Sigmoid colon (tissue), 7 donors: ENCODE results near the gene RRP1B. TPM values are rescaled to one million over a fixed set of nuclear protein-coding genes. Genes with fewer than 3 reads are reported as not detected.

Source experiments
- DNase-seq: peaks from one replicate; pipeline ENCODE4 v3.0.0-alpha.2; 2019
- H3K27ac ChIP-seq, 4 donors: fragments of 200-600 bp; sonication (generic); one replicate each; pipeline ENCODE4 v1.5.1; 2016 to 2019; ENCODE audit warnings: mild to moderate bottlenecking in 1 of 4
- H3K27me3 ChIP-seq, 3 donors: fragments of 200-600 bp; sonication (generic); one replicate each; pipeline ENCODE4 v1.5.1; 2019; ENCODE audit warnings: mild to moderate bottlenecking in 1 of 3
- H3K36me3 ChIP-seq, 4 donors: fragments of 200-600 bp; sonication (generic); one replicate each; pipeline ENCODE4 v1.5.1; 2016 to 2019
- H3K4me1 ChIP-seq, 4 donors: fragments of 200-600 bp; sonication (generic); one replicate each; pipeline ENCODE4 v1.5.1; 2017 to 2019
- H3K4me3 ChIP-seq, 4 donors: fragments of 200-600 bp; sonication (generic); one replicate each; pipeline ENCODE4 v1.5.1; 2017 to 2019; ENCODE audit warnings: mild to moderate bottlenecking in 2 of 4, moderate library complexity in 1 of 4
- H3K9me3 ChIP-seq, 4 donors: fragments of 200-600 bp in 3 of 4; sonication (generic) in 3 of 4; one replicate each; pipeline versions ENCODE4 v1.5.1 to v1.6.1; 2013 to 2019
- EP300 ChIP-seq, 4 donors: sonication (generic); formaldehyde crosslinking; IDR thresholded peaks; one replicate each; pipeline ENCODE4 v1.6.1; 2017; ENCODE audit warnings: antibody characterized with exemption in 4 of 4
- POLR2A ChIP-seq, 2 donors: fragments of 450-650 bp; IDR thresholded peaks; one replicate each; pipeline ENCODE4 v1.6.1; 2016; ENCODE audit warnings: antibody characterized with exemption in 2 of 2, mild to moderate bottlenecking in 2 of 2, moderate library complexity in 2 of 2
- POLR2AphosphoS5 ChIP-seq, 4 donors: sonication (generic); formaldehyde crosslinking; IDR thresholded peaks; one replicate each; pipeline ENCODE4 v1.6.1; 2017; ENCODE audit warnings: antibody characterized with exemption in 4 of 4
- WGBS, 2 donors: extraction: QIAGEN DNeasy Blood & Tissue Kit; methylation state at CpG; one replicate each; pipeline ENCODE4 v1.1.7; 2013; 5-methylcytosine and 5-hydroxymethylcytosine counted together
- intact Hi-C: fragments of 100-400 bp; cut with DNase I; formaldehyde crosslinking; loops from one replicate; pipeline ENCODE4 v1.15.1; 2023
- polyA plus RNA-seq, 3 donors: library from polyadenylated mRNA; stranded (reverse); fragments of 200-250 nt; gene quantifications; one replicate each; pipeline ENCODE4 v1.2.3, GENCODE V29; 2013
- total RNA-seq, 4 donors: library from RNA; depleted of rRNA; stranded (reverse); fragments of >200 nt; gene quantifications; one replicate each; pipeline ENCODE4 v1.1.0, GENCODE V29; 2016
- TF ChIP-seq, protein P1 (sequence below), 4 experiments: fragments of 450-650 bp in 3 of 4; fragments of 200-600 bp in 1 of 4; IDR thresholded peaks; one replicate each; pipeline ENCODE4 v1.5.1; 2016 to 2019; ENCODE audit warnings: antibody characterized with exemption in 4 of 4, mild to moderate bottlenecking in 3 of 4, moderate library complexity in 2 of 4
- donor health status: healthy with polysubstance abuse.
- donor health status: Bipolar disorder and iron deficiency.
- donor health status: healthy.

The RRP1B gene
- total and polyA plus RNA-seq, 7 donors = 3.5 to 20.5 (median 15.2) TPM

DNA sequence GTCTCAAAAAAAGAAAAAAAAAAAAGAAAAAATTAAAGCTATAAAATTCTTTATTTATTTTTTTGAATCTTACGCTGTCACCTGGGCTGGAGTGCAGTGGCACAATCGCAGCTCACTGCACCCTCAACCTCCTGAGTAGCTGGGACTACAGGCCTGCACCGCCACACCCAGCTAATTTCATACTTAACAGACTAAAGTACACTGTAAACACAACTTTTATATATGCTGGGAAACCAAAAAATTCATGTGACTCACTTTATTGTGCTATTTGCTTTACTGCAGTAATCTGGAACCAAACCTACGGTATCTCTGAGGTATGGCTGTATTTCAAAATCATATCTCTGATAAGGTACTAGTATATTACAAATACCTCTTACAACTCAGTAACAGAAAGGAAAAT lies 40.4 kb upstream of the RRP1B start:
- H3K9me3 ChIP-seq = peaks cover 0 to 5% (median 2%) of the 10 kb centered on the region in 4 donors
- intact Hi-C loops = no loop called here
- H3K27ac ChIP-seq = no peak overlapping the region
- H3K27me3 ChIP-seq = no peaks in the 10 kb centered on the region
- 21 to 71% methylated on average over 4 of the region's 4 CpGs for WGBS, 2 donors
- H3K36me3 ChIP-seq = no peaks in the 10 kb centered on the region
- no peak for TF ChIP-seq POLR2A (IDR thresholded peaks at IDR 0.05)
- TF ChIP-seq EP300 (IDR thresholded peaks at IDR 0.05) = no peak
- TF ChIP-seq, protein P1, sequence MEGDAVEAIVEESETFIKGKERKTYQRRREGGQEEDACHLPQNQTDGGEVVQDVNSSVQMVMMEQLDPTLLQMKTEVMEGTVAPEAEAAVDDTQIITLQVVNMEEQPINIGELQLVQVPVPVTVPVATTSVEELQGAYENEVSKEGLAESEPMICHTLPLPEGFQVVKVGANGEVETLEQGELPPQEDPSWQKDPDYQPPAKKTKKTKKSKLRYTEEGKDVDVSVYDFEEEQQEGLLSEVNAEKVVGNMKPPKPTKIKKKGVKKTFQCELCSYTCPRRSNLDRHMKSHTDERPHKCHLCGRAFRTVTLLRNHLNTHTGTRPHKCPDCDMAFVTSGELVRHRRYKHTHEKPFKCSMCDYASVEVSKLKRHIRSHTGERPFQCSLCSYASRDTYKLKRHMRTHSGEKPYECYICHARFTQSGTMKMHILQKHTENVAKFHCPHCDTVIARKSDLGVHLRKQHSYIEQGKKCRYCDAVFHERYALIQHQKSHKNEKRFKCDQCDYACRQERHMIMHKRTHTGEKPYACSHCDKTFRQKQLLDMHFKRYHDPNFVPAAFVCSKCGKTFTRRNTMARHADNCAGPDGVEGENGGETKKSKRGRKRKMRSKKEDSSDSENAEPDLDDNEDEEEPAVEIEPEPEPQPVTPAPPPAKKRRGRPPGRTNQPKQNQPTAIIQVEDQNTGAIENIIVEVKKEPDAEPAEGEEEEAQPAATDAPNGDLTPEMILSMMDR (IDR thresholded peaks at IDR 0.05) = no peak
- no peak for TF ChIP-seq POLR2AphosphoS5 (IDR thresholded peaks at IDR 0.05)
- no peak overlapping the region for H3K4me3 ChIP-seq
- H3K4me1 ChIP-seq = no peaks in the 10 kb centered on the region
- DNase-seq = no peak

DNA sequence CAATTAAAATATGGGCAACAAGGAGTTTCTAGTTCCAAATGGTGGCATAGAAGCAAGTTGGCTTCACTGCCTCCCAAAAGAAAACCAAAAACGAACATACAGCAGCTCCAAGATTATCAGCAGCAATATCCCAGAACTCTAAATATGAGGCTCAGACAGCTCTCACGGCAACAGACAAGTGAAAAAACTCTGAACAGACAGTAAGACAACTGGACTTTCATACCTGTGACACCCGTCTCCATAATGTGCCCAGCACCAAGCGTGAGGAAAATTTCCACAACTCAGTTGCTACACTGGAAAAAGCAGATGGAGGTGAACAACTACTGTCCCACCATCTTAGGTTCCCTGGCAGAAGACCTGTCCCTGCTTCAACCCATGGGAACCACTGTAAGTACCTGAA lies 40.0 kb upstream of the RRP1B start:
- TF ChIP-seq POLR2A (IDR thresholded peaks at IDR 0.05) (no peak), EP300 (IDR thresholded peaks at IDR 0.05) (no peak), POLR2AphosphoS5 (IDR thresholded peaks at IDR 0.05) (no peak)
- TF ChIP-seq, protein P1 (IDR thresholded peaks at IDR 0.05) = no peak

DNA sequence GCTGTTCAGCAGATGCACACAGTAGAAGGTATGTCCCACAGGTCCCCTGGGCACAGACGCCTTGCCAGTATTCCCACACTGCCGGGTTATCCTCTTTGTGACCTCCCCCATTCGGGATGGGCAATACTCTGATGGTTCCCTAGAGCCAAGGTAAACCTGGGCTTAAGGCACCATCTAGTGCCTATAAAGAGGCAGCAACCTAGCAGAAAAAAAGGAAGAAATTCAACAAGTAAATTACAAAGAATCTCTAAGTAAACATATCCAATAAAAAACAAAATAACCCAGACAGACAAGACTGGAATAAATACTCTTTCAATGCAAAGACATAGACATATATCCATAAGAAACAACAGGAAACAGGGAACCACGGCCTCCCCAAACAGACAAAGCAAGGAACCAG lies 39.5 kb upstream of the RRP1B start:
- WGBS, 2 donors = 62 to 89% methylated on average over 4 of the region's 4 CpGs
- H3K36me3 ChIP-seq = no peaks in the 10 kb centered on the region
- TF ChIP-seq EP300 (IDR thresholded peaks at IDR 0.05) = no peak
- TF ChIP-seq POLR2AphosphoS5 (IDR thresholded peaks at IDR 0.05) = no peak
- TF ChIP-seq POLR2A (IDR thresholded peaks at IDR 0.05) = no peak
- TF ChIP-seq, protein P1 (IDR thresholded peaks at IDR 0.05) = no peak

More for the DNA sequence above, 40.0 kb upstream of the RRP1B start:
- WGBS, 2 donors = 23 to 73% methylated on average over 4 of the region's 4 CpGs
- no peak for DNase-seq
- H3K4me3 ChIP-seq = no peak overlapping the region
- no peak overlapping the region for H3K27ac ChIP-seq
- intact Hi-C loops = no loop called here
- no peaks in the 10 kb centered on the region for H3K4me1 ChIP-seq
- H3K36me3 ChIP-seq = no peaks in the 10 kb centered on the region
- peaks cover 0 to 5% (median 2%) of the 10 kb centered on the region in 4 donors for H3K9me3 ChIP-seq
- H3K27me3 ChIP-seq = no peaks in the 10 kb centered on the region

DNA sequence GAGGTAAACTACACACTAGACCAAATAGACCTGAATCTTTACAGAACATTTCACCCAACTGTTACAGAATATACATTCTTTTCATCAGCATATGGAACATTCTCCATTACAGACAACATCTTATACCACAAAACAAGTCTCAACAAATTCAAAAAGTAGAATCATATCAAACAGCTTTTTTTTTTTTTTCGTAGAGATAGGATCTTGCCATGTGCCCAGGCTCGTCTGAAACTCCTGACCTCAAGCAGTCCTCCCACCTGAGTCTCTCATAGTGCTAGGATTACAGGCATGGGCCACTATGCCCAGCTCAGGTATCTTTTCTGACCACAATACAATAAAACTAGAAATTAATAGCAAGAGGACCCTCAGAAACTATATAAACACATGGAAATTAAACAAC lies 36.6 kb upstream of the RRP1B start:
- H3K27ac ChIP-seq = no peak overlapping the region
- 81 to 91% methylated on average over 2 of the region's 2 CpGs for WGBS, 2 donors
- TF ChIP-seq POLR2A (IDR thresholded peaks at IDR 0.05) = no peak
- TF ChIP-seq EP300 (IDR thresholded peaks at IDR 0.05) = no peak
- no peak for TF ChIP-seq POLR2AphosphoS5 (IDR thresholded peaks at IDR 0.05)
- TF ChIP-seq, protein P1 (IDR thresholded peaks at IDR 0.05) = no peak

More for the DNA sequence above, 39.5 kb upstream of the RRP1B start:
- no peak for DNase-seq
- Histone ChIP-seq H3K27me3 (no peaks in the 10 kb centered on the region), H3K27ac (no peak overlapping the region), H3K4me1 (no peaks in the 10 kb centered on the region), H3K4me3 (no peak overlapping the region), H3K9me3 (peaks cover 0 to 5% (median 2%) of the 10 kb centered on the region in 4 donors)
- intact Hi-C loops = no loop called here

DNA sequence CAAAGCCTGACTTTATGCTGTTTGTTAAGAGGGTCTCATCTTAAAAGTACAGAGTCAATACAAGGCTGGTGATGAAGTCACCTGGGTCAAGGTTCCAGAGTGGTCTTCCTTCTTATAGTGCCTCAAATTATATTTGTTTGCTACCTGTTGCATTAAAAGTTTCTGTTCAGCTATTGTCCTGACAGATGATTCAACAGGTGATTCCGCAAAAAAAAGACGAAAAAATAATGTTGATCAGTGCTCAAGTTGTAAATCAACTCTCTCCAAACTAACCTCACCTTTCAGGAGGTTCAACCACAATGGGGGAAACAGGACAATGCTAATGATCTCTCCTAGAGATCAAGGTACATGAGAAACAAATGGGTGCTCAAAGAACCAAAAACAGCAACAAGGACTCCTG lies 35.8 kb upstream of the RRP1B start:
- H3K27ac ChIP-seq = no peak overlapping the region
- DNase-seq = no peak
- 96 to 97% methylated on average over 2 of the region's 2 CpGs for WGBS, 2 donors
- peaks cover 0 to 5% (median 2%) of the 10 kb centered on the region in 4 donors for H3K9me3 ChIP-seq
- H3K27me3 ChIP-seq = no peaks in the 10 kb centered on the region
- no peaks in the 10 kb centered on the region for H3K4me1 ChIP-seq
- H3K4me3 ChIP-seq = no peak overlapping the region
- intact Hi-C loops = no loop called here
- TF ChIP-seq EP300 (IDR thresholded peaks at IDR 0.05) (no peak), POLR2A (IDR thresholded peaks at IDR 0.05) (no peak), POLR2AphosphoS5 (IDR thresholded peaks at IDR 0.05) (no peak)
- TF ChIP-seq, protein P1 (IDR thresholded peaks at IDR 0.05) = no peak
- H3K36me3 ChIP-seq = no peaks in the 10 kb centered on the region

More for the DNA sequence above, 36.6 kb upstream of the RRP1B start:
- no peak for DNase-seq
- no peak overlapping the region for H3K4me3 ChIP-seq
- no peaks in the 10 kb centered on the region for H3K36me3 ChIP-seq
- no peaks in the 10 kb centered on the region for H3K27me3 ChIP-seq
- H3K9me3 ChIP-seq = peaks cover 0 to 5% (median 2%) of the 10 kb centered on the region in 4 donors
- intact Hi-C loops = no loop called here
- H3K4me1 ChIP-seq = no peaks in the 10 kb centered on the region
